ENCODE measurements around the gene CADM4.

DNA sequence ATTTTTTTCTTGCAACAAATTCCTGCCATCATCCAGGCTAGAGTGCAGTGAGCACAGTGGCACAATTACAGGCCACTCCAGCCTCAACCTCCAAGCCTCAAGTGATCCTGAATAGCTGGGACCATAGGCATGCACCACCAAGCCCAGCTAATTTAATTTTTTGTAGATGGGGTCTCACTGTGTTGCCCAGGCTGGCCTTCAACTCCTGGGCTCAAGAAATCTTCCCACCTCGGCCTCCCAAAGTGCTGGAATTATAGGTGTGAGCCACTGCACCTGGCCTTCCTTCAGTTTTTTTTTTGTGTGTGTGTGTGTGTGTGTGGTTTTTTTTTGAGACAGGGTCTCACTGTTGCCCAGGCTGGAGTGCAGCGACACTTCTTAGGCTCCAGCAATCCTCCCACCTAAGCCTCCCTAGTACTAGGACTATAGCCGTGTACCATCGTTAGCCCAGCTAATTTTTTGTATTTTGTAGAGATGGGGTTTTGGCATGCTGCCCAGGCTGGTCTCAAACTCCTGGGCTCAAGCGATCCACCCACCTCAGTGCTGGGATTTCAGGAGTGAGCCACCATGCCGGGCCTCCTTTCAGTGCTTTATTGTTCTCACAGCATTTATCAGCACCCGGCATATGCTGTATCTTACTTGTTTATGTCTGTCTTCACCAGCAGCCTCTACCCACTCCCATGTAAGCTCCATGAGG, 33.6 kb downstream of the CADM4 start:
- TF ChIP-seq CTCF (IDR thresholded peaks at IDR 0.05) = no peak
- no peak for TF ChIP-seq EZH2 (IDR thresholded peaks at IDR 0.05; ENCODE audit: borderline replicate concordance, insufficient read depth, low read depth, low read length, poor library complexity, severe bottlenecking)
